GM11168 (cell line): Measurements from ENCODE around the gene RNF169.

ENCODE experiments used
- in situ Hi-C: fragments of 300-500 bp; cut with MboI; formaldehyde crosslinking; loops from one replicate; pipeline ENCODE4 v1.12.0; 2022; ENCODE audit warnings: low sequenced_read_pairs; ENCODE audit not compliant: unreplicated experiment

The RNF169 gene

DNA sequence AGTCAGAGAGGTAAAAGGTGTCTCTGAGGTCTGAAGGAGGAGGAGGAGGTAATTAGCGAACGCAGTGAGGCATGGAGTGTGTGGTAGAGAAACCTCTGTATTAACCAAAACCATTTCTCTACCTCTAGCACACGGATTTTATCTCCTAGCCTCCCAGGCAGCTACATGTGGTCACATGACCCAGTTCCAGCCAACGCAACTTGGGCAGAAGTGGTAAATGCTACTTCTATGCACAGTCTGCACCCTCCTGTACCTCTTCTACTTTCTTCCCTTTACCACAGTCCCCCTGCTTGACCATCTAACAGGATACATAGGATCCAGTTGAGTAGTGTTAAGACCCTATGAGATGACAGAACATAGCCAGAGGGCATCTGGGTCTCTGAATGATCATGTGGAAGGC, 104.6 kb downstream of the RNF169 start:
- in situ Hi-C loops = no loop called here

DNA sequence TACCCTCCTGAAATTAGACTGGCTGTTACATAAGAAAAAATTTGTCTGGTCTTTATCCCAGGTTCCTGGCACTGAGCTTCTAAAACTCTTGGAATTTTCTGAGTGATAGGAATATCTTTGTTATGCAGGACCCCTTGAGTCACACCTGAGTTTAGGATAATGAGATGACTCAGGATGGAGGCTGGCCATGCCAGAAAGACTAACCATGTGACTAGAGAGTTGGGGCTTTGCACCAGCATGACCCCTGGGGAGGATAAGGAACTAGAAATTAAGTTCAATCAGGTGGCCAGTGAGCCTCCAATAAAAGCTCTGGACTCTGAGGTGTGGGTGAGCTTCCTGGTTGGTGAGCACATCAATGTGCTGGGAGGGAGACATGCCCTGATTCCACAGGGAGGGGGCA, 112.1 kb downstream of the RNF169 start:
- in situ Hi-C loops = no loop called here

DNA sequence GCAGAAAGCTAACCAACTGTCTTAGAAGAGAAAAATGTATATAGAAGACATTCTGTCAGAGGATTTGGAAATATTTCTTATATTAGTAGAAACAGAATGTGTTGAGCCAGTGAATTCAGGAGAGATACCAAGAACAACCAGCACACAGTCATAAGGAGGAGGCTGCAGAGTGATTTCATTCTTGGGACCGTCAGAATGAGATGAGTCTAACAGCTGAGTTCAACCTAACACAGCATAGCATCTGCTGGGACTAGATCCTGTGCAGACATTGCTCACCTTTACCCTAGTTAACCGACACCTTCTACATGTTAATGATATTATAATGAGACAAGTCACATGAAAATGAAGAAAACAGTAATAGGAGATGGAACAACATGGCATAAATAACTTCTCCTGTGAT, 114.8 kb downstream of the RNF169 start:
- in situ Hi-C loops = no loop called here

GRCh38 chr11:74866557-74866956, 117.9 kb downstream of the RNF169 start:
- in situ Hi-C loops = no loop called here

GRCh38 chr11:74870485-74870884, 121.8 kb downstream of the RNF169 start:
- in situ Hi-C loops = no loop called here

DNA sequence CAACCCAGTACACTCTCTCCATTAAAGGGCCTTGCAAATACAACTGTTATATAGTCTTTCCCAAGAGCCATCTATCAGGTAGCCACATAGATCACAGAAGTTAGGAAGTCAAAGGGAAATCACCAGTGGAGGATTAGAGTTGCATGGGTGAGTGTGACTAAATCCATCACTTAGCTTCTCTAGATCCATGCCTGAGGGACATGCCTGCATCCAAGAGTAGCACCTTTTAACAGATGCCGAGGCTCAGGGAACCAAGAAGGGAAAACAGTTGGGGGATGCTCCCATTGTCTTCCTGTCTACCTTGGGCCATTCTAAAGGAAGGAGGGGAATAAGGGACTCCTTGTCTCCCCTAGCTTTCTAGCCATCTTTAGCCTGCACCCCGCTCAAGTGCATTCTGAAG, 122.4 kb downstream of the RNF169 start:
- in situ Hi-C loops = no loop called here

DNA sequence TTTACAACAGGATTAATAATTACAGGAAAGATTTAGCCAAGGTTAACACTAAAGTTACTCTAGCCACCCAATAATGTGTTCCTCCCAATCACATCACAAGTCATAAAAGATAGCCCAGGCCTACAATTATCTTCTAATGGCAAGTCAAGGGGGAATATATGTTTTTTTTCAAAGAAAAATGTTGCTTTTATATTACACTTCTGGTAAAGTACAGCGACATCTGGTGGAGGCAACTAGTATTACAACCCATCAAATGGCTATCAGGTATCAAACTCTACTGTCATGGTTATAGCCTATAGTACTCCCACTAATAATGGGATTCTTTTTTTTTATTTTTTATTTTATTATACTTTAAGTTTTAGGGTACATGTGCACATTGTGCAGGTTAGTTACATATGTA, 128.5 kb downstream of the RNF169 start:
- in situ Hi-C loops = no loop called here
